Measurements from ENCODE around the gene RABGAP1L. TPM values are rescaled to one million over a fixed set of nuclear protein-coding genes. Genes with fewer than 3 reads are reported as not detected.

The RABGAP1L gene
- polyA plus RNA-seq, 1 donor (not counting 4 experiments of a cell fraction or from before 2014, with no cell fraction given), result 24.2 TPM

GRCh38 chr1:174425121-174425520 lies 265.8 kb downstream of the RABGAP1L start:
- no peaks in the 10 kb centered on the region for H3K79me2 ChIP-seq (ENCODE audit: control insufficient read depth, insufficient read depth, low read length)
- no peak overlapping the region for H3K4me3 ChIP-seq (ENCODE audit: control insufficient read depth in 2 of 3, extremely low read depth in 1 of 3, insufficient read depth in 2 of 3, low read depth in 1 of 3, low read length in 3 of 3)
- DNase-seq (ENCODE audit: low read depth, low spot score) (no peak), FAIRE-seq (no peak)
- H2AFZ ChIP-seq (ENCODE audit: control insufficient read depth, low read length), result no peak overlapping the region
- no peaks in the 10 kb centered on the region for H3K9me1 ChIP-seq (ENCODE audit: control insufficient read depth, extremely low read depth, insufficient read depth, low read length)
- TF ChIP-seq EZH2 (IDR thresholded peaks at IDR 0.05; ENCODE audit: low read length), result no peak
- TF ChIP-seq CTCF (optimal IDR thresholded peaks at IDR 0.05 in 1 of 3, IDR thresholded peaks at IDR 0.05 in 1 of 3, conservative IDR thresholded peaks at IDR 0.05 in 1 of 3; ENCODE audit: extremely low read depth in 1 of 3, insufficient read depth in 2 of 3, low read length in 3 of 3), result no peak
- H4K20me1 ChIP-seq (ENCODE audit: control insufficient read depth, extremely low read depth, insufficient read depth, low read length), result no peaks in the 10 kb centered on the region
- no peak overlapping the region for H3K9ac ChIP-seq (ENCODE audit: control insufficient read depth, extremely low read depth, insufficient read depth, low read length)
- dilution Hi-C loops (cut with MboI; ENCODE audit: extremely low pct_ligation_motif_present, low sequenced_read_pairs), result no loop called here
- no peak overlapping the region for H3K4me2 ChIP-seq (ENCODE audit: control insufficient read depth, extremely low read depth, insufficient read depth, low read depth, low read length)
- no peaks in the 10 kb centered on the region for H3K36me3 ChIP-seq (ENCODE audit: control insufficient read depth in 2 of 2, extremely low read depth in 1 of 2, insufficient read depth in 2 of 2, low read length in 2 of 2)
- no peak overlapping the region for H3K27ac ChIP-seq (ENCODE audit: control insufficient read depth, insufficient read depth, low read length)
- no peaks in the 10 kb centered on the region for H3K27me3 ChIP-seq (ENCODE audit: control insufficient read depth, extremely low read depth, insufficient read depth, low read length)
- no peaks in the 10 kb centered on the region for H3K9me3 ChIP-seq (ENCODE audit: control insufficient read depth, low read depth, low read length)
- H3K4me1 ChIP-seq (ENCODE audit: control insufficient read depth, extremely low read depth, insufficient read depth, low read length), result no peaks in the 10 kb centered on the region

- no peaks in the 10 kb centered on the region for H3K4me1 ChIP-seq (ENCODE audit: control insufficient read depth, extremely low read depth, insufficient read depth, low read length)
- no peaks in the 10 kb centered on the region for H3K9me1 ChIP-seq (ENCODE audit: control insufficient read depth, extremely low read depth, insufficient read depth, low read length)
- no peak overlapping the region for H3K27ac ChIP-seq (ENCODE audit: control insufficient read depth, insufficient read depth, low read length)
- DNase-seq (ENCODE audit: low read depth, low spot score) (no peak), FAIRE-seq (no peak)
- H3K4me2 ChIP-seq (ENCODE audit: control insufficient read depth, extremely low read depth, insufficient read depth, low read depth, low read length), result no peak overlapping the region
- dilution Hi-C loops (cut with MboI; ENCODE audit: extremely low pct_ligation_motif_present, low sequenced_read_pairs), result no loop called here
- no peak overlapping the region for H3K4me3 ChIP-seq (ENCODE audit: control insufficient read depth in 2 of 3, extremely low read depth in 1 of 3, insufficient read depth in 2 of 3, low read depth in 1 of 3, low read length in 3 of 3)
- no peak overlapping the region for H3K9ac ChIP-seq (ENCODE audit: control insufficient read depth, extremely low read depth, insufficient read depth, low read length)
- no peaks in the 10 kb centered on the region for H4K20me1 ChIP-seq (ENCODE audit: control insufficient read depth, extremely low read depth, insufficient read depth, low read length)
- no peaks in the 10 kb centered on the region for H3K27me3 ChIP-seq (ENCODE audit: control insufficient read depth, extremely low read depth, insufficient read depth, low read length)
- no peaks in the 10 kb centered on the region for H3K79me2 ChIP-seq (ENCODE audit: control insufficient read depth, insufficient read depth, low read length)
- no peaks in the 10 kb centered on the region for H3K36me3 ChIP-seq (ENCODE audit: control insufficient read depth in 2 of 2, extremely low read depth in 1 of 2, insufficient read depth in 2 of 2, low read length in 2 of 2)
- no peak overlapping the region for H2AFZ ChIP-seq (ENCODE audit: control insufficient read depth, low read length)
- TF ChIP-seq EZH2 (IDR thresholded peaks at IDR 0.05; ENCODE audit: low read length), result no peak
- no peaks in the 10 kb centered on the region for H3K9me3 ChIP-seq (ENCODE audit: control insufficient read depth, low read depth, low read length)
Measured at GRCh38 chr1:174426153-174426552, 266.8 kb downstream of the RABGAP1L start.

GRCh38 chr1:174428033-174428432 lies 268.7 kb downstream of the RABGAP1L start:
- DNase-seq (ENCODE audit: low read depth, low spot score), result no peak
- FAIRE-seq, result no peak

More at GRCh38 chr1:174428033-174428432, 268.7 kb downstream of the RABGAP1L start:
- Histone ChIP-seq H3K79me2 (ENCODE audit: control insufficient read depth, insufficient read depth, low read length) (no peaks in the 10 kb centered on the region), H3K4me1 (ENCODE audit: control insufficient read depth, extremely low read depth, insufficient read depth, low read length) (no peaks in the 10 kb centered on the region), H3K36me3 (ENCODE audit: control insufficient read depth in 2 of 2, extremely low read depth in 1 of 2, insufficient read depth in 2 of 2, low read length in 2 of 2) (no peaks in the 10 kb centered on the region), H3K4me3 (ENCODE audit: control insufficient read depth in 2 of 3, extremely low read depth in 1 of 3, insufficient read depth in 2 of 3, low read depth in 1 of 3, low read length in 3 of 3) (no peak overlapping the region), H3K9me1 (ENCODE audit: control insufficient read depth, extremely low read depth, insufficient read depth, low read length) (no peaks in the 10 kb centered on the region), H2AFZ (ENCODE audit: control insufficient read depth, low read length) (no peak overlapping the region), H3K9me3 (ENCODE audit: control insufficient read depth, low read depth, low read length) (no peaks in the 10 kb centered on the region), H3K4me2 (ENCODE audit: control insufficient read depth, extremely low read depth, insufficient read depth, low read depth, low read length) (no peak overlapping the region), H4K20me1 (ENCODE audit: control insufficient read depth, extremely low read depth, insufficient read depth, low read length) (no peaks in the 10 kb centered on the region), H3K27ac (ENCODE audit: control insufficient read depth, insufficient read depth, low read length) (no peak overlapping the region), H3K9ac (ENCODE audit: control insufficient read depth, extremely low read depth, insufficient read depth, low read length) (no peak overlapping the region), H3K27me3 (ENCODE audit: control insufficient read depth, extremely low read depth, insufficient read depth, low read length) (no peaks in the 10 kb centered on the region)
- TF ChIP-seq CTCF (optimal IDR thresholded peaks at IDR 0.05 in 1 of 3, IDR thresholded peaks at IDR 0.05 in 1 of 3, conservative IDR thresholded peaks at IDR 0.05 in 1 of 3; ENCODE audit: extremely low read depth in 1 of 3, insufficient read depth in 2 of 3, low read length in 3 of 3) (no peak), EZH2 (IDR thresholded peaks at IDR 0.05; ENCODE audit: low read length) (no peak)
- dilution Hi-C loops (cut with MboI; ENCODE audit: extremely low pct_ligation_motif_present, low sequenced_read_pairs), result no loop called here

All from keratinocyte (primary cell).